PC-3 (cell line): ENCODE measurements around the gene BPIFB2.

ENCODE experiments used
- EZH2 ChIP-seq: fragments of 300-600 bp; sonication (generic); IDR thresholded peaks from one replicate; pipeline ENCODE4 v1.6.1; 2017; ENCODE audit warnings: antibody characterized with exemption, mild to moderate bottlenecking, low read length; ENCODE audit not compliant: unreplicated experiment
- EZH2phosphoT487 ChIP-seq: fragments of 300-600 bp; sonication (generic); IDR thresholded peaks from 2 replicates; pipeline ENCODE4 v1.6.1; 2018; ENCODE audit warnings: mild to moderate bottlenecking, antibody characterized with exemption, low read length, borderline replicate concordance
- TF ChIP-seq, protein P1 (sequence below): fragments of 300-600 bp; sonication (generic); conservative IDR thresholded peaks from 2 replicates; pipeline ENCODE4 v1.5.1; 2017; ENCODE audit warnings: antibody characterized with exemption, low read depth, mild to moderate bottlenecking, low read length

GRCh38 chr20:33020278-33021161, 13.0 kb downstream of the BPIFB2 start:
- TF ChIP-seq, protein P1, sequence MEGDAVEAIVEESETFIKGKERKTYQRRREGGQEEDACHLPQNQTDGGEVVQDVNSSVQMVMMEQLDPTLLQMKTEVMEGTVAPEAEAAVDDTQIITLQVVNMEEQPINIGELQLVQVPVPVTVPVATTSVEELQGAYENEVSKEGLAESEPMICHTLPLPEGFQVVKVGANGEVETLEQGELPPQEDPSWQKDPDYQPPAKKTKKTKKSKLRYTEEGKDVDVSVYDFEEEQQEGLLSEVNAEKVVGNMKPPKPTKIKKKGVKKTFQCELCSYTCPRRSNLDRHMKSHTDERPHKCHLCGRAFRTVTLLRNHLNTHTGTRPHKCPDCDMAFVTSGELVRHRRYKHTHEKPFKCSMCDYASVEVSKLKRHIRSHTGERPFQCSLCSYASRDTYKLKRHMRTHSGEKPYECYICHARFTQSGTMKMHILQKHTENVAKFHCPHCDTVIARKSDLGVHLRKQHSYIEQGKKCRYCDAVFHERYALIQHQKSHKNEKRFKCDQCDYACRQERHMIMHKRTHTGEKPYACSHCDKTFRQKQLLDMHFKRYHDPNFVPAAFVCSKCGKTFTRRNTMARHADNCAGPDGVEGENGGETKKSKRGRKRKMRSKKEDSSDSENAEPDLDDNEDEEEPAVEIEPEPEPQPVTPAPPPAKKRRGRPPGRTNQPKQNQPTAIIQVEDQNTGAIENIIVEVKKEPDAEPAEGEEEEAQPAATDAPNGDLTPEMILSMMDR, result no peak
- TF ChIP-seq EZH2phosphoT487 (no peak), EZH2 (no peak)
